Heart right ventricle (tissue), 16 donors: Measurements from ENCODE around the gene SPON1. TPM values are rescaled to one million over a fixed set of nuclear protein-coding genes. Genes with fewer than 3 reads are reported as not detected.

Experiments
- ATAC-seq, 8 donors: fragments of 200-7000 bp; cut with Tn5 transposase; one replicate each; pipeline ENCODE4 v1.9.1; 2020; ENCODE audit warnings: mild to moderate bottlenecking in 8 of 8, moderate library complexity in 8 of 8, moderate number of reproducible peaks in 1 of 8
- DNase-seq, 2 donors: peaks; one replicate each; pipeline ENCODE4 v3.0.0-alpha.2; 2020
- H3K27ac ChIP-seq, 10 donors: fragments of 200-600 bp; sonication (generic) in 2 of 10; one replicate each; pipeline versions ENCODE4 v1.5.0 to v1.8.0; 2020 to 2022; ENCODE audit warnings: mild to moderate bottlenecking in 3 of 10
- H3K27me3 ChIP-seq, 7 donors: fragments of 200-600 bp; one replicate each; pipeline ENCODE4 v1.8.0; 2021 to 2022; ENCODE audit warnings: mild to moderate bottlenecking in 2 of 7
- H3K36me3 ChIP-seq, 9 donors: fragments of 200-600 bp; sonication (generic) in 1 of 9; one replicate each; pipeline versions ENCODE4 v1.5.0 to v1.8.0; 2020 to 2022; ENCODE audit warnings: mild to moderate bottlenecking in 2 of 9
- H3K4me1 ChIP-seq, 9 donors: fragments of 200-600 bp; sonication (generic) in 1 of 9; one replicate each; pipeline versions ENCODE4 v1.5.0 to v1.8.0; 2020 to 2022; ENCODE audit warnings: mild to moderate bottlenecking in 4 of 9
- H3K4me3 ChIP-seq, 10 donors: fragments of 200-600 bp; sonication (generic) in 2 of 10; one replicate each; pipeline versions ENCODE4 v1.5.0 to v1.8.0; 2020 to 2022; ENCODE audit warnings: mild to moderate bottlenecking in 7 of 10, moderate library complexity in 2 of 10
- H3K9me3 ChIP-seq, 11 donors: fragments of 200-600 bp in 10 of 11; sonication (generic) in 2 of 11; one replicate each; pipeline versions ENCODE4 v1.5.0 to v1.8.0; 2013 to 2022; ENCODE audit warnings: mild to moderate bottlenecking in 2 of 11, control low read depth in 1 of 11, moderate library complexity in 1 of 11
- CTCF ChIP-seq, 9 donors: fragments of 200-600 bp; sonication (generic) in 2 of 9; IDR thresholded peaks; one replicate each; pipeline versions ENCODE4 v1.5.0 to v1.8.0; 2021 to 2022; ENCODE audit warnings: antibody characterized with exemption in 9 of 9, mild to moderate bottlenecking in 5 of 9, moderate library complexity in 1 of 9
- WGBS, 2 donors: extraction: QIAGEN DNeasy Blood & Tissue Kit; methylation state at CpG; one replicate each; pipeline ENCODE4 v1.1.7; 2013; ENCODE audit warnings: inconsistent platforms in 1 of 2; 5-methylcytosine and 5-hydroxymethylcytosine counted together
- intact Hi-C, 10 donors: fragments of 100-400 bp; cut with DNase I; formaldehyde crosslinking; loops; one replicate each; pipeline versions ENCODE4 v1.11.1 to v1.14.2; 2022
- polyA plus RNA-seq, 2 donors: library from polyadenylated mRNA; stranded (reverse); fragments of 200-250 nt; gene quantifications; one replicate each; pipeline ENCODE4 v1.2.3, GENCODE V29; 2013
- total RNA-seq, 10 donors: library from RNA; stranded (reverse); fragmentation: NEBNext Ultra II Directional in 3 of 10; extraction: Animal tissue kit (Norgen Biotek cat#: 25700) in 3 of 10; gene quantifications; one replicate each; pipeline versions ENCODE4 v1.2.1 to v1.2.4, GENCODE V29; 2021 to 2023
- donor health status: Arrhythmogenic right ventricular cardiomyopathy.
- donor health status: ischemic (EF 13 %, LVEDD 7.1; RV severe dilation, severe dysfunction).
- donor health status: healthy with polysubstance abuse.
- donor health status: DM: no; HTN: yes; CAD: no.
- donor health status: DM: no; HTN: no; CAD: no.
- donor health status: ischemic (EF 25% LVEDD 6.9; RV normal size, moderate dysfunction).
- donor health status: ischemic (EF 25% LVEDD 5.7; RV mildly dilated, moderate dysfunction).
- donor health status: healthy.
- donor health status: DM: yes; HTN: yes; CAD: no.
- donor health status: Ischemic cardiomyopathy.
- donor health status: ischemic (EF 35%, LVEDD 5.7; RV mildly dilated, moderate dysfunction).
- donor health status: nonischemic (EF 11% LVEDD 7.7; RV severe dilation, severe dysfunction).
- donor health status: DM: yes; HTN: yes; CAD: no.
- donor health status: PGD.
- donor health status: ischemic (EF 29% LVEDD 5.4; RV normal size, mild dysfunction).
- donor health status: nonischemic (EF 23%, LVEDD 6.1; RV moderate dilation, normal function).

Gene SPON1
- total and polyA plus RNA-seq, 12 donors, result 2.9 to 14.7 (median 5.6) TPM

GRCh38 chr11:14314127-14314526 lies 351.6 kb downstream of the SPON1 start:
- 92 to 94% methylated on average over 2 of the region's 2 CpGs for WGBS, 2 donors
- intact Hi-C loops, result no loop called here
- DNase-seq, result no peak
- Histone ChIP-seq H3K27me3 (no peaks in the 10 kb centered on the region), H3K36me3 (no peaks in the 10 kb centered on the region), H3K27ac (no peak overlapping the region), H3K4me1 (peaks cover 0 to 48% (median 25%) of the 10 kb centered on the region in 9 donors), H3K4me3 (no peak overlapping the region), H3K9me3 (no peaks in the 10 kb centered on the region)
- no peak for ATAC-seq
- no peak for TF ChIP-seq CTCF (IDR thresholded peaks at IDR 0.05)

- intact Hi-C loops, result no loop called here
- Histone ChIP-seq H3K27me3 (no peaks in the 10 kb centered on the region), H3K36me3 (no peaks in the 10 kb centered on the region), H3K4me1 (peaks cover 0 to 42% (median 17%) of the 10 kb centered on the region in 9 donors), H3K9me3 (no peaks in the 10 kb centered on the region), H3K4me3 (no peak overlapping the region), H3K27ac (no peak overlapping the region)
- WGBS, 2 donors, result 96% methylated on average over 2 of the region's 2 CpGs
- DNase-seq (no peak), ATAC-seq (no peak)
- TF ChIP-seq CTCF (IDR thresholded peaks at IDR 0.05), result no peak
Observed at GRCh38 chr11:14315130-14315529, 352.6 kb downstream of the SPON1 start.
